Colon (tissue), 2 donors: ENCODE measurements around the gene FRMD1.
"Not testable (repeated sequence)": the region's sequence is repeated elsewhere in the genome, so short reads cannot be mapped to it uniquely, and the experiment has no call there.

Source experiments
- FAIRE-seq: peaks from 2 replicates; lab custom pipeline; 2012; peaks lifted over from hg19 to GRCh38; lab: Jason Lieb, UNC
- donor health status: control.
- donor health status: control.

The FRMD1 gene

DNA sequence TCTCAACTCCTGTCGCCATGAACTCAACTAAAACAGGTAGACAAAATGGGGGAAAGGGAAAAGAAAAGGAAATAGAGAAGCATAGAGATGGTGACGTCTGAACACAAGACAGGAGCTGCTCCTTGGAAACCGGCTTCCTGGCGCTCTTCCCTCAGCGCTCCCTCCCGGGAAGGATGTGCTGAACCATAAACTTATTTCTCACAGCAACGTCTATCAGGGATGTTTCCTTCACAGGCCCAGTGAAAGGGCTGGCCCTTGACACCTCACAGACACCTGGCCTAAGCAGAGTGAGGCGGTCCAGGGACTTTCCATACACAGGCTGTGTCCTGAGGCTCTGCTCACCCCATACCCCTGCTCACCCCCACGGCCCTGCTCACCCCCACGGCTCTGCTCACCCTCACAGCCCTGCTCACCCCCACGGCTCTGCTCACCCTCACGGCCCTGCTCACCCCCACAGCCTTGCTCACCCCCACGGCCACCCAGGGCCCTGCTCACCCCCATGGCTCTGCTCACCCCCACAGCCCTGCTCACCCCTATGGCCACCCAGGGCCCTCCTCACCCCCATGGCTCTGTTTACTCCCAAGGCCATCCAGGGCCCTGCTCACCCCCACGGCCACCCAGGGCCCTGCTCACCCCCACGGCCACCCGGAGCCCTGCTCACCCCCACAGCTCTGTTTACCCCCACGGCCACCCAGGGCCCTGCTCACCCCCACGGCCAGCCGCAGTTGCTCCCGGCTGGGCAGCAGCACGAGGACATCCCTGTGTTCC is 653 bp downstream of the FRMD1 start:
- FAIRE-seq = no peak

DNA sequence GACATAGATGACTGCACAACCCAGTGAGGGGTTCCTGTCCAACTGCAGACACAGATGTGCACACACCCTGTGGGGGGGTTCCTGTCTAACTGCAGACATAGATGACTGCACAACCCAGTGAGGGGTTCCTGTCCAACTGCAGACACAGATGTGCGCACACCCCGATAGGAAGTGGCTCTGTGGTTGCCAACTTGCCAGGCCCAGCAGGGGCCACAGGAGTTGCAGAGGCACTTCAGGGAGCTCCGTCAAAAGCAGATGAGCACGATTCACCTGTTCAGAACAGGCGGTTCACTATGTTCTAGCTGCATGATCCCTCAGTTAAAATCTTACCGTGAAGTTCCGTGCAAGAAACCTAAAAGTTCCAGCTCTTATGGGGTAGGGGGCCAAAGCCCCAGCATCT is 1.6 kb downstream of the FRMD1 start:
- FAIRE-seq = not testable (repeated sequence)

DNA sequence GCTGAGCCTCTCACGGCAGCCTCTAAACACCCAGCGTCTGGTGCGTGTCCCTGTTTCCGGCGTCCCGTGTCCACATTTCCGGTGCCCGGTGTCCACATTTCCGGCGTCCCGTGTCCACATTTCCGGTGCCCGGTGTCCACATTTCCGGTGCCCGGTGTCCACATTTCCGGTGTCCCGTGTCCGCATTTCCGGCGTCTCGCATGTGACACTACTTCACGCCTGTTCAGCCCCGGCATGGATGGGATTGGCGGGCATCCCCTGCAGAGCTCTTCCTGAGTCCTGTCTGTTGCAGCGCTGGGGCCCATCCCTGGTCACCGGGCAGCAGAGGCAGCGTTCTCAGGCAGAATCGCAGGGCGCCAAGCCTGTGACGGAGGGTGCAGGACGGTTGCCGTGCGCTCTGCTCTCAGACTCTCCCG is 3.2 kb downstream of the FRMD1 start:
- no peak for FAIRE-seq

DNA sequence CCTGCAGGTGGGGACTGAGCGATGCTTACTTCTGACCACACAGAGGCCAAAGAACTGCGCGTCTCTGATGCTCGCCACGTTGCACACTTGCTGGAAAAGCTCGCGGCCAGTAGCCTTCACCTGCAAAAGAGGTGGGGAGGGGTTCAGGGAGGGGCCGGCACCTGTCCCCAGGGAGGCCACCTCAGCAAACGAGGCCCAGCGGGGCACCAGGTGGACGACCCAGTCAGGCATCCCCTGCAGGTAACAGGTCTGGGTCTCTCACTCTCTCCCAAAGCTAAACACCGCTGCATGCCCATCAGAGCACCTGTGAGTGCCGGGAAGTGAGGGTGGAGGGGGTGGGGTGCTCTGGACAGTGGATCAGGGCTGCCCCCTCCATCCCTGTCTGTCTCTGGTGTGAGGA is 3.8 kb downstream of the FRMD1 start:
- no peak for FAIRE-seq

DNA sequence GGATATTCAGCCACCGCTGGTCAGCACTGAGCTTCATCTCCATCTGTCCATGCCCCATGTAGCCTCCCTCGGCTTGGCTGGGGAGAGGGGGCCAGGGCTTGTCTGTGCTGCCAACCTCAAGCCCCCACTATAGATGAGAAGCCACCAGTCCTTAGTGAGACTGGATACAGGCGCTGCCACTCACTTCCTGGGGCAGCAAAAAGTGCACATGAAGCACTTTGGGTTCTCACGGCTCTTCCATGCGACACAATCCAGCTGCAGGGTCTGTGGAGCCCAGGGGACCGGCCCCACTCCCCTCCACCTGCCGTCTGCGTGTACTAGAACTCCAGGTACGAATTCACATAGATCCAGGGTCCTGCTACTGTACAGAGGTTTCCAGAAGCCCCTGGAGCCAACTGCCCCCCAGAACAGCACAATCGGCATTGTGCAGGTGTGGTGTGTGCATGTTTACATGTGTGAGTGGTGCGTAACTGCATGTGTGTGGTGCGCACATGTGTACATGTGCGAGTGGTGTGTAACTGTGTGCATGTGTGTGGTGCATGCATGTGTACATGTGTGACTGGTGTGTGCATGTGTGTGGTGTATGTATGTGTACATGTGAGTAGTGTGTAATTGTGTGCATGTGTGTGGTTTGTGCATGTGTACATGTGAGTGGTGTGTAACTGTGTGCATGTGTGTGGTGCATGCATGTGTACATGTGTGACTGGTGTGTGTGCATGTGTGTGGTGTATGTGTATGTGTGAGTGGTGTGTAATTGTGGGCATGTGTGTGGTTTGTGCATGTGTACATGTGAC is 4.9 kb downstream of the FRMD1 start:
- FAIRE-seq = no peak

DNA sequence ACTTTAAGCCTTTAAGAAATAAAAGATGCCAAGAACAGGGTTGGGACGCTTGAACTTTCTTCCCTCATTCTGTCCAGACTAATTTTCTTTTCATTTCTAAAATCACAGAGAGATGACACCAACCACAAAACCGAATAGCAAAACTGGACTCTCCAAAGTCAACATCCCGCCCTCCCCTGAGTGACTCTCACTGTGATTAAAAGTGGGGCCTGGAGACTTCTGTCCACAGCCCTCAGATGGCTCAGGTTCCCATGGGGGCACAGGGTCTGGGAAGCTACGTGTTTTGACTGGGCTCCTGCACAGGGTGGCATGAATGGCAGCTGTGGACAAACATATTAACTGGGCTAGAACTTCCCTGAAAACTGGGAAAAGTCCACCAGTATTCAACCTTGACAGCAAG is 6.3 kb downstream of the FRMD1 start:
- no peak for FAIRE-seq

DNA sequence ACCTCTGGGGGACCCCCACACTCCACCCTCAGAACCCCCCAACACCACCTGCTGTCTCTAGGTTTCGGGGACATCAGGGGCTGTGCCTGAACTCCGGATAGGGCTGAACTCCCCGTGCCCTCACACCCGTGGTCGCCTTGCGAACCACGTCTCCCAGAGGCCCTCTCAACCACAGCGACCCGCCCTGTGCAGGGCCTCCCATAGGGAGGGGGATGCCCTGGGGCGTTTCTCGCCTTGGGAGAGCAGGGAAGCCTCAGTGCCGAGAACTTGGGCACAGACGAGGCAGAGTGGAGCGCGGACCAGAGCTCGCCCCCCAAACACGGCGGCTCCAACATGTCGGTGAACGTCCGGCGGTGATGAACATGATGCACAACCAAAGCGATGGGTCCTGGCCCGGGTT is 6.8 kb downstream of the FRMD1 start:
- no peak for FAIRE-seq

DNA sequence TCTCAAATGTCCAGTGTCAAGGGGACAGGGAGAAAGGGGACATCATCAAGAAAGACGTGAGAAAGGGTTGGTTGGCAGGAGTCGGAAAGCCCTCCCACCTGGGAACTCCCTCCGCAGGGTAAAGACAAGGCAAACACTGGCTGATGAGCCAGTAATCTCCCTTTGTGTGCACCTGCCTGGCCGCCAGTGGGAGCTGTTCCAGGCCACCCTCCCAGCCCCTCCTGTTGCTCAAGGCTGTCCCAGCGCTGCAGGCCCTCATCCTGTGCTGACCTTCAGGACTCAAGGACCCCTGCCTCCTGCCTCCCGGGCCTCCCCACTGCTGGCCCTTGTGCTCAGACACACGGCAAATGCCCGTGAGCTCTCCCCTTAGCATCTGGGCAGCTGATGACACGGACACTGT is 7.4 kb downstream of the FRMD1 start:
- FAIRE-seq = no peak

DNA sequence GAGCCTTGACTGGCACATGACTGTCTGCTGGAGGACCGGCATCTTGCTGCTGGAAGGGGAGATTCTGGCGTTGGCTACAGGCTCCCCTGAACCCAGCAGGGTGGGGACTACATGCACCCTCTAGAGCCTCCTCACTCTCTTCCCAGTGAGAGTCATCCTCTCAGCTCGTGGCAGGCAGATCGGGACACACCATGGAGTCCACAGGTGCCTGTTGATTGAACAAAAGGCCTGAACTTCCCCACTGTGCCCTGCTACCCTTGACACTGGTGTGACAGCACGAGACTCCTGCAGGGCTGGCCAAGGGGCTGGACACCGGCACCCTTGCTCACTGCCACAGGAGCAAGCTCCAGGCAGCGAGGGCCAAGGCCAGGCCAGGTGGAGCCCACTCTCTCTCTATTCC is 8.2 kb downstream of the FRMD1 start:
- no peak for FAIRE-seq

DNA sequence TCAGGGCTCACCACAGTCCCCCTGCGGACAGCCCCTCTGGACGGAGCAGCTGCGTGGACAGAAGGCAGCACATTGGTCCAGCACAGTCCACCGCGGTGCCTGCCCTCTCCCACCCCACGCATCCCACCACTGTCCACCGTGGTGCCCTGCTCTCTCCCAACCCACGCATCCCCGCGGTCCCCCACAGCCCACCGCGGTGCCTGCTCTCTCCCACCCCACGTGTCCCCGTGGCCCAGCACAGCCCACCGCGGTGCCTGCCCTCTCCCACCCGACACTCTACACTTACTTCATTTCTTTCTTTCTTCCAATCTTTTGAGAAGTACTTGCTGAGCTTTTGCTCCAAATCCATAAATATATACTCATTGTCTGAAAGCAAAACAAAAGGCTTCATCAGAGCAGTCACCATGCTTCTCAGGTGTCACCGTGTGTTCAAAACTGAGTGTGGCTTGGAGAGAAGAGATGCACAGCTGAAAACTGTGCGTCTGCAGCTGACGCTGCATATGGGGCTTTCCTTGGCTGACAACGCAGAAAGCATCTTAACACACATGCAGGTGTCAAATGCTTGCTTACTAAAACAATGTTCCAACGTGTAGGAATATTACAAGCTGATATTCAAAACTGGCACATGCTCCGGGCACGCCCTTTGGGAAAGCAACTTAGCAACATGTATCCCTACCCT is 11.8 kb downstream of the FRMD1 start:
- FAIRE-seq = no peak

DNA sequence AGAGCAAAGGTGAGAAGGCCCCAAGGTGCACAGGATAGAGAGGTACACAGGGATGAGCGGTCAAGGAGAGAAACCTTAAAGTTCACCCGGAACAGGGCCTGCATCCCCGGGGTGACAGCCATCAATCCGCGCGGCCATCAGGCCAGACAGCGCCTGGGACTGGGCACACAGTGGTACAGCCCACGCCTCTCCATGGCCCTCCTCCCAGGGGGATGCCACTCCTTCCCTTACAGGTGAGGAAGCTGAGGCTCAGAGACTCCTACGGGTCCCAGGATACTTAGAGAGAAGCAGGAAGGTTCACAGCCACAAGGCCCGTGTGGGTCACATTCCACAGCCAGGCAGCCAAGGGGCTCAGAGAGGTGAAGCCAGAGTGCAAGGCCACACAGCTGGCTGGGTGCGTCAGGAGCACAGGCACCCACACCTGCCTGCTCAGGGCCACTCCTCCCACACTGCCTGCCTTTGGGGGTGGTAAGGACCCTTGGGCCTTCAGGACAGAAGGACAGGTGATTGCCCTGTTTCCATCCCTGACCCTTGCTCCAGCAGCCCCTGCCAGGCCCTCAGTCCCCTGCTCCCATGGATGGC is 14.7 kb downstream of the FRMD1 start:
- no peak for FAIRE-seq

DNA sequence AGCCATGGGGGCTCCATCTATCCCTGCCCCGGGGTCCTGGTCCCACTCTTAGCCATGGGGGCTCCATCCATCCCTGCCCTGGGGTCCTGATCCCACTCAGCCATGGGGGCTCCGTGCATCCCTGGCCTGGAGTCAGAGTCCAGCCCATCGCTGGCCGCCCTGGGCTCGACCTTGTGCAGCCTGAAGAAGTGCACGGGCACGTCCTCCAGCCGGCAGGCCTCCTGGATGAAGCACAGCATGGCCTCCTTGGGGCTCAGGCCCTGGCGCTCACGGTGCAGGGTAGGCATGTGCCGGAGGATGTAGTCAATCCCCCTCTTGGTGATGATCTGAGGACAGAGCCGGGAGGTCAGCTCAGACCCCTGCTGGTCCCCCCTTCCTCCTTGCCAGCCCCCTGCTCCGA is 15.6 kb downstream of the FRMD1 start:
- no peak for FAIRE-seq

DNA sequence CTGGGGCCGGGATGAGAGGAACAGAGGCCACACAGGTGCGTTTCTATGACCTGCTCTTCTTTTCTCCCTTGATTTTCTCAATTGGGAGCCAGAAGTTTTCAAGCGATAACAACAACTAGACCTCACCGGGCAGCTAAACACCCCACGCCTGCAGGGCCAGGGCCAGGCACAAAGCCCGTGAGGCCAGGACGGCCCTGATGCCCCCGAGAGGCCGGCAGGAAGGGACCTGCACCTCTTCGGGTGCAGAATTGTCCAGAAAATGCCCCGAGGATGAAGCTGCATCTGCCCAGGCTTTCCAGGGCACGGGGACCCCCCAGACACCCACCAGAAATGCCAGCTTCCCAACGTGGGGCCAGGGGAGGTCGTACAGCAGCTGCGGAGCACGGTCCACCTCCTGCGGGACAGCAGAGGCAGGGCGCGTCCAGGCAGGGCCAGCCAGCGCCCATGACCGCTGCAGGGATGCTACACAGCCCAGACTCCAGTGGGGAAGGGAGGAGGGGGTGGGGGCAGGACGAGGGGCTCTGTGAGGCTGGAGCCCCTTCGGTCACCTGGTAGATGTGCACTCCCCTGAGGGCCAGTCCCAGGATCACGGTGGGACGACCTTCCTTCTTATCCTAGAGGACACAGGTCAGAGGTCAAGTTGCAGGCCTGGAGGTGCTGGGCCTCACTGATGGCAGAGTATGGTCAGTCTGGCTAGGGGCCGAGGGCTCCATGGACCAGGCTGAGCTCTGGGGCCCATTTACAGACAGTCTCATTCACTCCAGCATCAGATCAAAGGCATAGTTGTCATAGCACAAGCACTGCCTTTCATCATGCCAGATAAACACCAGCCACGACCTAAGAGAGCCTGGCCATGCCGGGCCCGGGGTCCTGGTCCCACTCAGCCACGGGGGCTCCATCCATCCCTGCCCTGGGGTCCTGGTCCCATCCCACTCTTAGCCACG is 16.4 kb downstream of the FRMD1 start:
- FAIRE-seq = no peak

DNA sequence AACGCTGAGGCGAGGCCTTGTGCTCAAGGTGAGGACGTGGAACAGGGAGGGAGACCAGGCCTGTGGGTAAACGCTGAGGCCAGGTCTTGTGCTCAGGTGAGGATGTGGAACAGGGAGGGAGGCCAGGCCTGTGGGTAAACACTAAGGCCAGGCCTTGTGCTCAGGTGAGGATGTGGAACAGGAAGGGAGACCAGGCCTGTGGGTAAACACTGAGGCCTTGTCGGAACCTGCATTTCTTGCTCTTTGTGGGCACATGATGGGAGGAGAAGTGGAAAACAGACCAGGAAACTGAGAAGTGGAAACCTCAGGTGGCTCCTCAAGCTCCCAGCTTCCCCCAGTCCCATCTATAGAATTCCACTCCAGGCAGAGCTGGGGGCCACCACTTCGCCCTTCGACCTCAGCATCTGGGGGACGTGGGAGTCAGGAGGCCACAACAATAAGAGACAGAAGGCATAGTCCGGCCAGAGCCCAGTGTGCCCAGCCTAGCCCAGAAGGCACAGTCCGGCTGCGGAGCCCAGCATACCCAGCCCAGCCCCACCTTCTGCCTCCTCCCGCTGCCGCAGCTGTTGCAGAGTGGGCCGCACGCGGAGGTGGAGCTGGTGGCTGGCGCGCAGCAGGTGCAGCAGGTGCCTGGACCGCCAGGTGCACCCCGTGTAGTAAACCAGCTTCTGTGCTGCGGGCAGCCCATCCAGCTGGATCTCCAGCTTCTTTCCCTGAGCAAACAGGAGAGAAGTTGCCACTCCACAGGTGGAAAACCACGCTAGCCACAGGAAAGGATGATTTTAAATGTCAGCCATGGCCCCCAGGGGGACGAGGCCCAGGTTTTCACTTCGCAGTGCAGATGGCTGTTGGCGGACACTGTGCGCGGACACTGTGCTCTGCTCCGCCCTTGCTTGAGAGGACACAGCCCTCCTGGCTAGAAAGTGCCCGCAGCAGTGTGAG is 17.5 kb downstream of the FRMD1 start:
- no peak for FAIRE-seq

DNA sequence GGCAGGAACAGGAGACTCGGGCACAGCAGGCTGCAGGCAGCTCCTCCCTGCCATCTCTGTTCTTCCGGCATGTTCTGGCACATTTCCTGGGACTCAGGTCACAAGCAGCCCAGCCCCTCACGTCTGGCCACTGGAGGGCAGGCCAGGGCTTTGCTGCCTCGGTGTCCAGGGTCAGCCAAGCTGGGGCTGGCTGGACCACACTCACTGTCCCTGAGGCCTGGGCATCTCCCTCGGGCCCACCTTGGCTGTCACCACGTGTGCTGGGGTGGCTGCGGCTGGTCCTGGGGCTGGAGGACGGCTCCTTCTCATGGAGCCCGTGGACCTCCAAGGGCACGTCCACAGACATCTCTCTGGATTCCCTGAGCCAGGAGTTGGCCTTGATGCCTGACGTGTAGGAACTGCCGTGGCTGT is 18.5 kb downstream of the FRMD1 start:
- FAIRE-seq = no peak

DNA sequence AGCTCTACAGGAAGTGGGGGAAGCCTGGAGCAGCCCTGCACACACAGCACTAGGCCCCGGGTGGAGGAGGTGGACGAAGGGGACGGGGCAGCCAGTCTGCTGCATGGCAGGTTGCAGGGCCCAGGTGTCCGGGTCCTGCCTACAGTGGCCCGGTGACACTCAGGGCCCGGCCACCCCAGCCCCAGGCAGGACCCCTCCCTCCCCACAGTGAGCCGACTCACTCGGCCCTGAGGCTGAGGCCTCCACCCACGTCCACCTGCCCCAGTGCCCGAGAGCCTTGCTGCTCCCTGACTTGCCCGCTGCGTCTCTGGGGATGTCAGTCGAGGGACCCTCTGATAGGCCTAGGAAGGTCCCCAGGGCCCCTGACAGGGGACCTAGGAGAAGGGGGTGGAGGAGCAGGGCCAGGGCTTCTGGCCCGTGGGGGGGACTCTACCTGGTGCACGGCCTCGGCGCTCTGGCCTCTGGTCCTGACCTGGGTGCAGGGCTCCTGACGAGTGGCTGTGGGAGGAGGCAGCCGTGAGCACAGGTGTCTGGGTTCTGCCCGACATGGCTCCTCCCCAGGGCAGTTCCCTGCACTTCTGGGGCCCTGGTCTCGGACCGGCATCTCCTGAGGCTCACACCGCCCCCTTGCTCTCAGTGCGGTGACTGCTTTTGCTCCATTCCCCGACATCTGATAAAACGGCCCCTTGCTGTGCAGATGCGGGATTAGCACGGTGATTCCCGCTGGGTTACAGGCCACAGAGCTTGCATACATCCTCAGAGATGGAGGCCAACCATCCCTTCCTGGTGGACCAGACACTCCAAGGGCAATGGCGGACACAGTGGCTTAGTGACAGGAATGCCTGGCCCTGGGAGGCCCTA is 20.1 kb downstream of the FRMD1 start:
- FAIRE-seq = no peak

DNA sequence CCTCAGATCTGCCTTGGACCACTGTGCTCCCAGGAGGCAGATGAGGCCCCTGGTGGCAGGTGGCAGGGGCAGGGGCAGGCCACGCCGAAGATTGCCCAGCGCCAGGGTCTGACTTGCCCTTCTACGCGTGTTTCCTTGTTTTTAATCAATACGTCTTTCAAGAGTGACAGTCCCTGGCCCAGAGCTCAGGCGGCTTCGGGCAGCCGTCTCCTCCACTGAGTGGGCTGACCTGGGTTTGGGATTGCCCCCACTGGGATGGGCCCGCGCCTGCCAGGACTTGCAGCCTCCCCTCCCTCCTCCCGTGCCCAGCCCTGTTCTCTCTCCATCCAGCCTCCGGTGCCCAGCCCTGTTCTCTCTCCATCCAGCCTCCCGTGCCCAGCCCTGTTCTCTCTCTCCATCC is 21.2 kb downstream of the FRMD1 start:
- FAIRE-seq = no peak

DNA sequence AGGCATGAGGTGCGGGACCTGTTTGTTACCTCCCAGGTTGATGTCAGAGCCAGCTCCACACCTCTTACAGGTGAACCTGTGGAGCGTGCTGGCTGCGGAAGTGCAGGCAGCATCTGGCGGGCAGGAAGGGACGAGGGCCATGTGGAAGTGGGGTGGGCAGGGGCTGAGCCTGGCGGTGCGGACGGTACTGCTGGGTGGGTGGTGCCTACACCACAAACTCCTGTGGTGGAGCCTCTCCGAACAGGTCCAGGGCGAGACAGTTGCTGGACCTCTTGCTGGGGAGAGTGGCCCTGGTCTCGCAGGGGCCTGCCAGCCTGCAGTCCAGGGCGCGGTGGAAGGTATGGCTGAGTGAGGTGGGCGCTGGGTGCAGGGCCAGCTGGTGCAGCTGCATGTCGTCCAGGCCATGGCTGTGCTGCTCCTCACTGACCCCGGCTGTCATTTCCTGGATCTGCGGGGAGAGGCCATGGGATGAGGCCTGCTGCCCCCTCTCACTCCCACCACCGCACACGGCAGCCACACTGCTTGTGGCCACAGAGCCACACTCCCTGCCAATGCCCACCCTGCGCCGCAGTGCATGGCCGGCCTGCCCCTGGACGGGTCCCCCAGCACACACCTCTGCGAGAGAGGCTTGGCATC is 22.0 kb downstream of the FRMD1 start:
- FAIRE-seq = no peak
